HG02623 (cell line): Measurements from ENCODE around the gene DOCK1.

Experiments used
- ATAC-seq: cut with Tn5 transposase; IDR thresholded peaks from one replicate; pipeline ENCODE4 v1.9.1; 2021; ENCODE audit warnings: moderate library complexity; ENCODE audit not compliant: unreplicated experiment

DOCK1 gene

DNA sequence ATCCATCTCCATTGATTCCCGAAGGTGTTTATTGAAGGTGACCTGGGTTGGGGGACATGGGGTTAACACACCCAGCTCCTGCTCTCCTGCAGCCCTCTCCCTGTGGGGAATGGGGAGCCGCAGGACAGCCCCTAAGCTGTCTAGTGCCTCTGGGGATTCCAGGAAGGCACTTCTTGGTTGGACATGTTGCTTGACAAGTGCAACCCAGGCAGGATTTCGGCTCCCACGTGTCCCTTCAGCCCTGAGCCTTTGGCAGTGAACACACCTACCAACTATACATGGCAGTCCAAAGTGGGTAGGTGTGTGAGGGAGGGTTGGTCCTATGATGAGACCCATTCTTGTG is 43.9 kb downstream of the DOCK1 start:
- ATAC-seq, result no peak

DNA sequence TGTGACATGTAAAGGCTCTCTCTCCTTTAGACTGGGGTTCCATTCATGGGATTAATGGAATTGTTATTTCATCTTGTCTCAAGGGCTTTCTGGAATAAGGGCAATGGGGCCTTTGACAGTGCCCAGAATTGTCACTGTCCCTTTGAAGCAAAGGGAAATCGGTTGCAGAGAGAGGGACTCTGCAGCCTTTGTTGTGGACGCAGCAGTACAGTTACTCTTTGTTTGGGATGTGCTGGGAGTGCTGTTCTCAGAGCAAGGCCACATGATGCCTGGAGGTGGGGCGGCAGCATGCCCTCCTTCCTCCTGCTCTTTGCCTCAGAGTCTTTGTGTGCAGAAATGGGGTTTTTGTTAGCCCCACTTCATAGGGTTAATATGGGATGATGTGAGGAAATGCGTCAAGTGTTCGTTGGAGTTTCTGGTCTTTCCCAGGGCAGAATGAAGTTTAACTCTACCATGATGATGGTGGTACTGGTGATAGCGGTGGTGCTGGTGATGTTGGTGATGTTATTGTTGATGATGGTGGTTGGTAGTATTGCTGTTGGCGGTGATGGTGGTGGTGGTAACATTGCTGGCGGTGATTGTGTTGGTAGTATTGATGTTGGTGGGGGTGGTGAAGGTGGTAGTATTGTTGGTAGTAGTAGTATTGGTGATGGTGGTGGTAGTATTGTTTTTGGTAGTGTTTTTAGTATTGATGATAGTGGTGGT is 45.3 kb downstream of the DOCK1 start:
- no peak for ATAC-seq

- ATAC-seq, result no peak
Observed at GRCh38 chr10:126953886-126954285, 48.7 kb downstream of the DOCK1 start.

DNA sequence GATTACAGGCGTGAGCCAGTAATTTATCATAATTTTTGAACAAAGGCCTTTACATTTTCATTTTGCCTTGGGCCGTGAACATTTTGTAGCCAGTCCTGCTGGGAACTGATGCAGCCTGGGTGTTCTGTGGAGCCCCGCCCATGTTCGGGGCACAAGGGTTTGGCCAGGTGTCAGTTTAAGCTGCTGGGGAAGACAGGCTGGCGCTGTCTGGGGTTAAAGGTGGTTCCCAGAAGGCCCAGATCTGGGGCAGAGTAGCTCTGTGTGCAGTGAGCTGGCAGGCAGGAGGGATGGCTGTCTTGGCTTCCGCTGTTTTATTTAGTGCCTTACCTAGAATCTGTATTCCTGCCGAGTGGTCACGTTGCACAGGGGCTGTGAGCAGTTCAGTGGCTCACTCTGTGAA is 50.2 kb downstream of the DOCK1 start:
- ATAC-seq, result no peak

DNA sequence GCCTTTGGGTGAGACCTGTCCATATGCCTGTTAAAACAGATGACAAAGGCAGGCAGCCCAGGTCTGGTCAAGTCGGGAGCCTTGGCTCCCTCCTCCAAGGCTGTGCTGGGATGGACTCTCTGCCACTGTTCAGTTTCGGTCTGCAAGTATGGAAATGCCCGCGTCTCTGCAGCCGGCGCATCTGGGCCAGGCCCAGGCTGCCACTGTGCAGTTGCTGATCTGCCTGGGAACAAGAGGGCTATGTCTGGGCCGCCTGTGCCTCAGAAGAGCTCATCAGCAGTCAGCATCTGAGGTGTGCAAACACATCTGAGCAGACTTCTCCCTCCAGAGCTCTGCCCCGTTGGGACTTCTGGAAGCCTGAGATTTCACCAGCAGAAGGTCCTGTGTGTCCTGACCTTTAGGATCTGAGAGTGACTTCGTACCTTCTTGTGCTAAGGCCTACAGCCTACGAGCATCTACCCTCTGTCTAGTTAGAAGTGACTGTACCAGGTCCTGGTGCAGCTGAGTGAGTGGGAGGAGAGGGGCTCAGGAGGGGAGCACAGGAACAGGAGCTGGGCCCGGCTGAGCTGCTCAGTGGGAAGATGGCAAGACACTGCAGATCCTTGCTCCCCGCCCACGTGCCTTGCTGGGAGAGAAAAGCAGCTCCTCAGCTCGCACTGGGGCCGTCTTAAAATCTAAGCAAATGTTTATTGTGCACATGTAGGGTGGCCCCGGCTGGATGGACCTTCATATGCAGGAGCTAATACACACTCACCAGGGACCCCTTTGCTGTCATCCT is 50.9 kb downstream of the DOCK1 start:
- no peak for ATAC-seq

DNA sequence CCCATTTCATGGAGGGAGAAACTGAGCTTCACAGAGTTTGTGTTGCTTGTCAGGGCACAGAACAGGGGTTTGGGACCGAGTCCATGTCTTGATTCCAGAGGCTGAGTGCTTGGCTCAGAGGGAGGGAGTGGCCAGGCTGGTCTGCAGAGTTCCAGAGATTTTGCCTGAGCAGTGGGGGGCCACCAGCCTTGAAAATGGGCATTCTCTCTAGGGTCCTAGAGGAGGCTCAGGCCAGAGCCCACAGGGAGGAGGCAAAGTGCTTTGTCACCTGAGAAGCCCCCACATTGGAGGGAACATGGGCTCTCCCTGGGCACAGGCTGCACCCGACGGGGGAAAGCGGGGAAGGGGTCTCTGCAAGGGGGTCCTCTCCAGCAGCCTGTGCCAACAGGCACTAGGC is 51.5 kb downstream of the DOCK1 start:
- no peak for ATAC-seq

DNA sequence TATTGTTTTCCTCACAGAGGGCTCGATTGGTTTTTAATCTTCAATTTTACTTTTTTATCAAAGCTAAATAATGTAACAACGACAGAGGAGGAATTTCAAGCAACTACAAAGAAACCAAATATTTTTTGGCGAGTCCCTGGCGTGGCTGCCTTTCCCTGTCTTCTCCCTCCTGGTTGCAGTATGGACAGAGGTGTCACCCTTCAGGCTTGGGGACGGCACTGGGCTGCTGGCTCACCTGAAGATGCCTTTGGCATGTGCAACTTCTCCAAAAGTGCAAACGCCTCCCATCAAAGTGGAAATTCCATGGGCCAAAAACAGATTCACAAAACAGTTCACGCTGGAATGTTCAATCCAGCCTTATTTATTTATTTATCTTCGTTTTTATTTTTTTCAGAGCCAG is 51.9 kb downstream of the DOCK1 start:
- ATAC-seq, result no peak

DNA sequence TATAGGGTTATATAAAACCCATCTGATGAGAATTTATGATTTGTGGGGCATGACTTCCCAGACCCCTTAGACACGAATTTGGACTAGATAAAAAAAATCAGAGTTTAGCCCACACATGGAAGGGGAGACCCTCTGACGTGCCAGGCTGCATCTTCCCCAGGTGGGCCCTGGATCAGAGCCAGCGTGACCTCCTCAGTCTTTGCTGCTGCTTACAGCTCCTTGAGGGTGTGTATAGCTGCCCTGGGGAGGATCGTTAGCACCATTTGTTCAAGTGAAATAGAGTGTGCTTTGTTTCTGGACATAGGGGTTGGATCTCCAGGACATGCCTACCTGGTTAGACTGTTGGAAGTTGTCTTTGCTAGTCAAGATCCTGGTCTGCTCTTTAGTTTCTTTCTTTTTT is 54.2 kb downstream of the DOCK1 start:
- ATAC-seq, result no peak

- no peak for ATAC-seq
Observed at GRCh38 chr10:126959906-126960685, 54.9 kb downstream of the DOCK1 start.

DNA sequence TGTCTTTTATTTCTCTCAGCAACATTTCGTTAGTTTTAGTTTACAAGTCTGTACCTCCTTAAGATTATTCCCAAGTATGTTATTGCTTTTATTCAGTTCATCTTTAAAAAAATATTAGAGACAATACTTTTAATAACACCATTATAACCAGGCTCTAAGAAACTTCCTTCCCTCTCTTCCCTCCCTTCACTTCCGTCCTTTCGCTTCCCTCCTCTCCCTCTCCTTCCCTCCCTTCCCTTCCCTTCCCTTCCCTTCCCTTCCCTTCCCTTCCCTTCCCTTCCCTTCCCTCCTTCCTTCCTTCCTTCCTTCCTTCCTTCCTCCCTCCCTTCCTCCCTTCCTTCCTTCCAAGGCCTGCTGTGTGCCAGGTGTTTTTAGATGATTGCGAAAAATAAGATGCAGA is 58.1 kb downstream of the DOCK1 start:
- ATAC-seq, result no peak

DNA sequence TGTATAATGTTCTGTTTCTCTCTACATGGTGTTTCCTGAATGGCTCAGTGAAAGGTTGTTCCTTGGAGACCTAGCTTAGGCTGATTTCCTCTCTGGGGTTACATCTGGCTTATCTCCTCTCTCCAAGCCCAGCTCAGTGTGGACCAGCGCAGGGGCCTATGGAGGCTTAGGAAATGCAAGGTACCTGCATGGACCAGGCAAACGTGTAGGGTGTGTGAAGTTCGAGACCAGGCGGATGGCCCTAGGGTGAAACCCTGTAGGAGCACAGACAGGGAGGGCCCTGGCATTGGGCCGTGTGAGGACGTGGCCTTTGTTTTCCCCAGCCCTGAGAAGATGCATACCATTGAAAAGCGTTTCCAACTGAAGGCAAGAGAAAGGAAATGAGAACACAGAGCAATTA is 59.0 kb downstream of the DOCK1 start:
- ATAC-seq, result no peak

GRCh38 chr10:126966938-126967337 is 61.7 kb downstream of the DOCK1 start:
- ATAC-seq, result no peak

- no peak for ATAC-seq
Observed at GRCh38 chr10:126969310-126969709, 64.1 kb downstream of the DOCK1 start.

DNA sequence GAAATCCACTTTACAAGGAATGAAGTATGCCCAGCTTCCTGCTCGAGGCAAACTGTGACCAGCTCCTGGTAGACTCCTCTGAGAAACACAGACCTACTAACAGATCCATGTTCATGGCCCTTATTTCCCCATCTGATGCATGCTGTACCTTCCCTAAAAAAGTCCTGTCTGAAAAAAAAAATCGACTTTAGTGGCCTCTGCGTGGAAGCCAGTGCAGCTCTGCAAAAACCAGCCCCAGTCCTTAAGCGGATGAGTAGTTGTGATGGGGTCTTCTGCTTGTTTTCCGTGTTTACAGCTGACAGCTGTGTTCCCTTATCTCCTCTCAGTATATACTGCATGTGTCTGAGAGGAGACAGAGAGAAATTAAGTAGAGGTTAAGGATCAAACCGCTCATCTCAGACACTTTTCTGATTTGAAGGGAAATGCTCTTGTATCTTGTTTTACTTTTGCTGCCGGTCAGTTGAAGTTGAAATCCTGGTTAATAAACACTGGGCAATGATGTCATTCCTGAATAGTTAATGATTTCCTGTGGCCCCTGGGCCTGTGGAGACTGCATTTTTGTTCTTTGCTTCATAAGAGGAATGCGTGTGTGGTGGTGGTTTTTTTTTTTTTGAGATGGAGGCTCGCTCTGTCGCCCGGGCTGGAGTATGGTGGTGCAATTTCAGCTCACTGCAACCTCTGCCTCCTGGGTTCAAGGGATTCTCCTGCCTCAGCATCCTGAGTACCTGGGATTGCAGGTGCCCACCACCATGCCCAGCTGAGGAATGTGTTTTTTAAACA is 67.6 kb downstream of the DOCK1 start:
- ATAC-seq, result no peak

GRCh38 chr10:126975221-126975620 is 70.0 kb downstream of the DOCK1 start:
- ATAC-seq, result no peak

DNA sequence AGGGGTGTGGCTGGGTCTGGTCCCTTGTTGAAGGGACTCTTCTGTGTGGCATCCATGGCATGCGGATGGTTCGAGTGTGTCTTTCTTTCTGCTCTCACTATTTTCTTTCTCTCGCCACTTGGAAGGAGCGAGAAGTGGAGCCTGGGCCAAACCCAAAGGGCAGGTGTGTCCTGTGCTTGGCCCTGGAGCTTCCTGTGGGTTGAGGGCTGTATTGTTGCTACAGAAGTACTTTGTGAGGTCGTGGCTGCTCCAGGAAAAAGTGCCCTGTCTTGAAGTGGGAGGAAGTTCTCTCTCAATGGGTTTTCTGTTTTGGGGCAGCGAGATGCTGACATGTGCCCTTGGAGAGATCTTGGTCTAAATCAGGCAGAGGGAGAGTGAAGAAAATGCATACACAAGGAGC is 72.0 kb downstream of the DOCK1 start:
- ATAC-seq, result no peak

- ATAC-seq, result no peak
Observed at GRCh38 chr10:126979311-126979710, 74.1 kb downstream of the DOCK1 start.

- no peak for ATAC-seq
Observed at GRCh38 chr10:126993208-126993607, 88.0 kb downstream of the DOCK1 start.

DNA sequence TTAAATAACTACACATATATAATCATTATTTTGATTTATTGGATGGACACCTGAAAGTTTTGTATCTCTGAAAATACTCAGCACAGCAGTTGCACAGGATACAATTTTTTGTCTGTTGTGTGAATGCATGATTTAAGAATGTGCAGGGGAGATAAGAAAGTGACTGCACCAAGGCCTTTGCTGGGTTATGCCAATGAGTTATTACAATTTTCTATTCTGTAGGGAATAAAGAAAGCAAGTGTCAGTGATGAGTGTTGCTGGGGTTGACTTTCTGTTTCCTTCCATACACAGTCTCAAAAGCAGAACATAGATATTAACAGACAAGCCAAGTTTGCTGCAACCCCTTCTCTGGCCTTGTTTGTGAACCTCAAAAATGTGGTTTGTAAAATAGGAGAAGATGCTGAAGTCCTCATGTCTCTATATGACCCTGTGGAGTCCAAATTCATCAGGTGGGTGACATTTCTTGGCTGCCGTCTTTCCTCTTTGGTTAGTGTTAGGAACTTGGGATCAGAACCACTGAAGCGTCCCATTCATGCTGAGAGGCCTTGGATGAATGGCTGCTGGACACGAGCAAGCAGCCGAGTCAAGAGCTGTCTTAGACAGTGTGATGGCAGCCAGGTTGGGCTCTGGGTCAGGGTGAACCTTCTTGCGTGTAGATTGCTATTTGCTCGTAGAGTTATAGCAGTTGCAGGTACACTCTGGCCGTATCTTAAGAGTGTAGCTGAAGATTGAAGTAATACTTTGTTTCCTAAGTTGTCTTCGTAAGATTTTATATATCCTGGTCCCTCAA is 92.8 kb downstream of the DOCK1 start:
- ATAC-seq, result no peak

GRCh38 chr10:127000598-127000997 is 95.4 kb downstream of the DOCK1 start:
- ATAC-seq, result no peak
